ENCODE results near the gene PARVB. TPM values are rescaled to one million over a fixed set of nuclear protein-coding genes. Genes with fewer than 3 reads are reported as not detected.

The PARVB gene
- total RNA-seq, 1 experiment from 2014 or later = 85.3 TPM

DNA sequence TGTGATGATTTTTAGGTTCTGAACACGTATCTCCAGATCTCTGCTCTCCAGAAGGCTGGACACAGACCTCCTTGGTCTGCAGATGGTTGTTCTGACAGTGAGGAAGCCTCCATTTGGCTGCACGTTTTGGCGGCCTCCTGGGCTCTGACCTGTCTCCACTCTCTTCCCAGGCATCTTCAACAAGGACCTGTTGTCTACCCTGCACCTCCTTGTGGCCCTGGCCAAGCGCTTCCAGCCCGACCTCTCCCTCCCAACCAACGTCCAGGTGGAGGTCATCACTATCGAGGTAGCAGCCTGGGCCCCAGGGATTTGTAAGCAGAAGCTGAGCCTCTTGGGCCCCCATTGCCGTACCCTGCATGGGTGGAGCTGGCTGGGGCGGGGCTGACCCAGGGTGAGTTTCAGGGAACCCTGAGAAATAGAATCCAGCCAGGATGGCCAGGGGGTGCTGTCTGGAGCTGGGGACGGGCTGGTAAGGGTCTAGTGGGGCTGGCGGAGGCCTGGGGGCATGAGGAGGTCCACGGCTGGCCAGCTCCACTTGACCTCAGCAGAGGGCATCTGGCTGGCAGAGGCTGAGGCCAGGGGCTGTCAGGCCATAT, 166.4 kb downstream of the PARVB start:
- POLR2A ChIA-PET (ENCODE audit: unreplicated experiment) = no interaction called here
- H4K20me1 ChIP-seq (ENCODE audit: low read length) = no peaks in the 10 kb centered on the region
- H3K27ac ChIP-seq (ENCODE audit: low read length) = no peak overlapping the region
- DNase-seq (no peak), ATAC-seq (no peak)
- H3K9me2 ChIP-seq (replicated peaks; ENCODE audit: low read length) = no peaks in the 10 kb centered on the region
- H3K4me1 ChIP-seq (ENCODE audit: insufficient read depth, low read length) = peaks cover 8% of the 10 kb centered on the region; the same call in 1 of the 2 replicates
- H3K36me3 ChIP-seq (ENCODE audit: low read depth, low read length) = no peaks in the 10 kb centered on the region
- no peaks in the 10 kb centered on the region for H3K27me3 ChIP-seq (ENCODE audit: low read length)
- H3K9ac ChIP-seq (ENCODE audit: low read length) = no peak overlapping the region
- no peak overlapping the region for H3K4me3 ChIP-seq (ENCODE audit: low read length)
- TF ChIP-seq CTCF (conservative IDR thresholded peaks at IDR 0.05; ENCODE audit: low read depth, low read length) = no peak
- TF ChIP-seq EZH2 (IDR thresholded peaks at IDR 0.05; ENCODE audit: low read length, unreplicated experiment) = no peak
- no peak for TF ChIP-seq EZH2phosphoT487 (IDR thresholded peaks at IDR 0.05; ENCODE audit: borderline replicate concordance, low read length)
- H3K4me2 ChIP-seq (ENCODE audit: low read length) = no peak overlapping the region
- H2AFZ ChIP-seq (ENCODE audit: low read length) = no peak overlapping the region
- no peaks in the 10 kb centered on the region for H3K79me2 ChIP-seq (ENCODE audit: low read length)
- intact Hi-C loops (cut with micrococcal nuclease) = no loop called here
- no peaks in the 10 kb centered on the region for H3K9me3 ChIP-seq (ENCODE audit: low read length)
- H3F3A ChIP-seq (ENCODE audit: low read length, unreplicated experiment) = no peaks in the 10 kb centered on the region
- CTCF ChIA-PET = interaction anchor here (0.6 kb wide), 1 partner anchor 816 kb away, joined by 4 read pairs; no protein-coding TSS in a partner anchor
- no TSS peak for BruUV-seq (replicated peaks)

DNA sequence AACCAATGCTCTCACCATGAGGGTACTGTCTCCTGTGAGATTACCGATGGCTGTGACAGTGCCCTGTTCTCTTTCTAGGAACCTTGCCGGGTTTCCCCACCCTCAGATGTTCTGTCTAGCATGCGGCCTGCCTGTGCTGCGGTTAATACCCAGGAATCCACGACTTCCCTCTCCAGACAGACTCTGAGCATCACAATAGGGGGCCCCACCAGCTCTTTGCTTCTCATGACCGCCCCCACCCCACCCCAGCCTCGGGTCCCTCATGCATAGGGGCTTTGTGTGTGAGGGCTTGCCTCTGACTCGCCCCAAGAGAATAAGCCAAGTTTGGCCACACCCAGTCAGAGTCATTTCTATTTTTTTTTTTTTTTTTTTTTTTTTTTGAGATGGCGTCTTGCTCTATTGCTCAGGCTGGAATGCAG, 166.9 kb downstream of the PARVB start:
- no peak overlapping the region for H3K4me2 ChIP-seq (ENCODE audit: low read length)
- no peaks in the 10 kb centered on the region for H3K79me2 ChIP-seq (ENCODE audit: low read length)
- no peak for ATAC-seq
- H4K20me1 ChIP-seq (ENCODE audit: low read length) = no peaks in the 10 kb centered on the region
- no peak overlapping the region for H2AFZ ChIP-seq (ENCODE audit: low read length)
- H3K9me3 ChIP-seq (ENCODE audit: low read length) = no peaks in the 10 kb centered on the region
- ChIA-PET POLR2A (ENCODE audit: unreplicated experiment) (no interaction called here), CTCF (interaction anchor here (0.6 kb wide), 1 partner anchor 817 kb away, joined by 4 read pairs; no protein-coding TSS in a partner anchor)
- no peak for TF ChIP-seq EZH2phosphoT487 (IDR thresholded peaks at IDR 0.05; ENCODE audit: borderline replicate concordance, low read length)
- TF ChIP-seq CTCF (conservative IDR thresholded peaks at IDR 0.05; ENCODE audit: low read depth, low read length) = no peak
- no peak for TF ChIP-seq EZH2 (IDR thresholded peaks at IDR 0.05; ENCODE audit: low read length, unreplicated experiment)
- H3K9me2 ChIP-seq (replicated peaks; ENCODE audit: low read length) = no peaks in the 10 kb centered on the region
- no peak overlapping the region for H3K9ac ChIP-seq (ENCODE audit: low read length)
- no peaks in the 10 kb centered on the region for H3K36me3 ChIP-seq (ENCODE audit: low read depth, low read length)
- BruUV-seq (replicated peaks) = no TSS peak
- H3F3A ChIP-seq (ENCODE audit: low read length, unreplicated experiment) = no peaks in the 10 kb centered on the region
- no peak overlapping the region for H3K27ac ChIP-seq (ENCODE audit: low read length)
- intact Hi-C loops (cut with micrococcal nuclease) = no loop called here
- peaks cover 8% of the 10 kb centered on the region; the same call in 1 of the 2 replicates for H3K4me1 ChIP-seq (ENCODE audit: insufficient read depth, low read length)
- H3K27me3 ChIP-seq (ENCODE audit: low read length) = no peaks in the 10 kb centered on the region
- DNase-seq = no peak
- H3K4me3 ChIP-seq (ENCODE audit: low read length) = no peak overlapping the region

DNA sequence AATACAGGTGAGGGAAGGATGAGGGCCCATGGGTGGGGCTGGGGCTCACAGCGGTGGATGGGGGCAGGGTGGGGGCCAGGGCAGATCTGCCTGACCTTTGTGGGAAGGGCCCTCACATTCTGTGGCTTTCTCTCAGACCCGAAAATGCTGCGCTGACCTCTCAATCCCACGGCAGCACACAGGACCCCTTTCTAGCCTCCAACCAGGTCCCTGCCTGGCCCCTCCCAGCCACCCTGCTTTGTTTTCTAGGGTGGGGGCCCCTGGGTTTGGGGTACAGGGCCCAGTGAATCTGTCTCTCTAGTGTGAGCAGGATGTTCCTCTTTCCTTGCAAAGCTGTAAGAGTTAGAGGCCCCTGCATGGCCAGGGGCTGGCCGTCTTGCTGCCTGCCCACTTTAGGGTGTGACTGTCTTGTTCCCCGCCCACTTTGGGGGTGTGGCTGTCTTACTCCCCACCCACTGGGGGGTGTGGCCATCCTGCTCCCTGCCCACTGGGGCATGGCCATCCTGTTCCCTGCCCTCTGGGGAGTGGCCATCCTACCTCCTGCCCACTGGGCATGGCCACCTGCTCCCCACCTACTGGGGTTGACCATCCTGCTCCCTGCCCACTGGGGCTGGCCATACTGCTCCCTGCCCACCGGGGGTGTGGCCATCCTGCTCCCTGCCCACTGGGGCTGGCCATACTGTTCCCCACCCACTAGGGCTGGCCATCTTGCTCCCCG, 168.2 kb downstream of the PARVB start:
- no peaks in the 10 kb centered on the region for H3K36me3 ChIP-seq (ENCODE audit: low read depth, low read length)
- H3K79me2 ChIP-seq (ENCODE audit: low read length) = no peaks in the 10 kb centered on the region
- H3K4me2 ChIP-seq (ENCODE audit: low read length) = no peak overlapping the region
- H3K9me2 ChIP-seq (replicated peaks; ENCODE audit: low read length) = no peaks in the 10 kb centered on the region
- CTCF ChIA-PET = no interaction called here
- no peak for TF ChIP-seq EZH2 (IDR thresholded peaks at IDR 0.05; ENCODE audit: low read length, unreplicated experiment)
- no peak for TF ChIP-seq CTCF (conservative IDR thresholded peaks at IDR 0.05; ENCODE audit: low read depth, low read length)
- TF ChIP-seq EZH2phosphoT487 (IDR thresholded peaks at IDR 0.05; ENCODE audit: borderline replicate concordance, low read length) = no peak
- H3K27me3 ChIP-seq (ENCODE audit: low read length) = no peaks in the 10 kb centered on the region
- H2AFZ ChIP-seq (ENCODE audit: low read length) = no peak overlapping the region
- no peak overlapping the region for H3K9ac ChIP-seq (ENCODE audit: low read length)
- POLR2A ChIA-PET (ENCODE audit: unreplicated experiment) = no interaction called here
- peak; percentile 42 for DNase-seq
- H3F3A ChIP-seq (ENCODE audit: low read length, unreplicated experiment) = no peaks in the 10 kb centered on the region
- peaks cover 8% of the 10 kb centered on the region; the same call in 1 of the 2 replicates for H3K4me1 ChIP-seq (ENCODE audit: insufficient read depth, low read length)
- intact Hi-C loops (cut with micrococcal nuclease) = no loop called here
- no peaks in the 10 kb centered on the region for H3K9me3 ChIP-seq (ENCODE audit: low read length)
- no peak overlapping the region for H3K4me3 ChIP-seq (ENCODE audit: low read length)
- H4K20me1 ChIP-seq (ENCODE audit: low read length) = no peaks in the 10 kb centered on the region
- BruUV-seq (replicated peaks) = no TSS peak
- ATAC-seq = peak; percentile 27
- no peak overlapping the region for H3K27ac ChIP-seq (ENCODE audit: low read length)

Measured in PC-3 (cell line).